Measurements from ENCODE around the gene PI4KA.
"Not testable (repeated sequence)": the region's sequence is repeated elsewhere in the genome, so short reads cannot be mapped to it uniquely, and the experiment has no call there.

Gene PI4KA

DNA sequence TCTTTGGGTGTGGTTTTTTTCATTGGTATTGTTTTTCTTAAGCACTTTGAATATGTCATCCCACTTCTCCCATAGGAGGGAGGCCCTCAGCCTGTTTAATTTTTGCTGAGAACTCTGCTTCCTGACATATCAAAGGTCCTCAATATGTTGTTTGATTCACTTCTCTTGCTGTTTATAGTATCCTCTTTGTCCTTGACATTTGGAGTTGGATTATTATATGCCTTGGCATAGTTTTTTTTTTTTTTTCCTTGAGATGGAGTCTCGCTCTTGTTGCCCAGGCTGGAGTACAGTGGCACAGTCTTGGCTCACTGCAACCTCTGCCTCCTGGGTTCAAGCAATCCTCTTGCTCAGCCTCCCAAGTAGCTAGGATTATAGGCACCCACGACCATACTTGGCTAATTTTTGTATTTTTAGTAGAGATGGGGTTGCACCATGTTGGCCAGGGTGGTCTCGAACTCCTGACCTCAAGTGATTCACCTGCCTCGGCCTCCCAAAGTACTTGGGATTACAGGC lies 196.0 kb downstream of the PI4KA start:
- DNase-seq: not testable (repeated sequence)

DNA sequence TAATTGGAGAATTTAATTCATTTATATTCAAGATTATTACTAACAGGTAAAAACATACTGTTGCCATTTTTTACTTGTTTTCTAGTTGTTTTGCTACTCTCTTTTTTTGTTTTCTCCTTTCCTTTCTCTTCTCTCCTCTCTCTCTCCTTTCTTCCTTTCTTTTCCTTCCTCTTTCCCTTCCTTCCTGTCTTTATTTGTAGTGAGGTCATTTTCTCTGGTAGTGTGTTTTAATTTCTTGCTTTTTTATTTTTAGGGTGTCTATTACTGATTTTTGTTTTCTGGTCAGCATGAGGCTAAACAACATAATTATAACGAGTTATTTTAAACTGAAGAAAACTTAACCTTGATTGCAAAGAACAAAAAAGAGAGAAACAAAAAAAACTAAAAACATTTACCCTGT lies 197.1 kb downstream of the PI4KA start:
- no peak for DNase-seq

GRCh38 chr22:20660441-20661054 lies 198.1 kb downstream of the PI4KA start:
- DNase-seq: no peak

DNA sequence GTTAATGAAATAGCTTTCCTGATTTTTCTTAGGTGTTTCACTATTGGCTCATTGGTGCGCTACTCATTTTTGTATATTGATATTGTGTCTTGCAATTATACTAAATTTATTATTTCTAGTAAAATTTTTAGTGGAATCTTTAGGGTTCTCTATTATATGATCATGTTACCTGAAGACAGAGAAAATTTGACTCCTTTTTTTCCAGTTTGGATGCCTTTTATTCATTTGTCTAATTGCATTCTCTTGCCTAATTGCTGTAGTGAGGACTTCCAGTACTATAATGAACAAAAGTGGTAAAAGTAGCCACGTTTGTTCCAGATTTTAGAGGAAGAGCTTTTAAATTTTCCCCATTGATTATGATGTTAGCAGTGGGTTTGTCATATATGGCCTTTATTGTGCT lies 198.7 kb downstream of the PI4KA start:
- DNase-seq: no peak

- no peak for DNase-seq
Measured at GRCh38 chr22:20659258-20659657, 199.4 kb downstream of the PI4KA start.

DNA sequence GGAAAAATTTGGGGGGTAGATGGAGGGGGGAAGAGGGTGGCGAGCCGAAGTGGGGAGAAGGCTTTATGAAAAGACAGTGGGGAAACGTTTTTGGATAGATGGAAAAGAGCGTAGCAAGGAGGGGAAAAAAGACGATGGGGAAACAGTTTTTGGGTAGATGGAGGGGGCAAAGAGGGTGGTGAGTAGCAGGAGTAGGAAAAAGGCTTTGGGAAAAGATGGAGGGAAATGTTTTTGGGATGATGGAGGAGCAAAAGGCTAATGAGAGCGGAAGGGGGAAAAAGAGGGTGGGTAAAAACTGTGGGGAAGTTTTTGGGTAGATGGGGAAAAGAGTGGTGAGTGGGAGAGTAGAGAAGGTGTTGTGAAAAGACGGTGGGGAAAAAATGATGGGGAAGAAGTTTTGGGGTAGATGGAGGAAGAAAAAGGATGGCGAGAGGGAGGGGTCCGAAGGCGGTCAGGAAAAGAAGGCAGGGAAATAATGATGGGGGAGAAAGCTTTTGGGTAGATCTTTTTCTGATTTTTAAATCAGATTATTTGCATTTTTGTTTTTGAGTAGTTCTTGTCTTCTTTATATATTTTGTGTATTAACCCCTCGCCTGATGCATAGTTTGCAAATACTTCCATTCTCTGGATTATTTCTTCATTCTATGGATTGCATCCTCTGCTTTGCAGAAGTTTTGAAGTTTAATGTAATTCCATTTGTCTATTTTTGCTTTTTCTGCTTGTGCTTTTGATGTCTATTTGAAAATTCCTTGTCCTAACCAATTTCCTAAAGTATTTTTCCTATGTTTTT lies 200.0 kb downstream of the PI4KA start:
- DNase-seq: no peak

DNA sequence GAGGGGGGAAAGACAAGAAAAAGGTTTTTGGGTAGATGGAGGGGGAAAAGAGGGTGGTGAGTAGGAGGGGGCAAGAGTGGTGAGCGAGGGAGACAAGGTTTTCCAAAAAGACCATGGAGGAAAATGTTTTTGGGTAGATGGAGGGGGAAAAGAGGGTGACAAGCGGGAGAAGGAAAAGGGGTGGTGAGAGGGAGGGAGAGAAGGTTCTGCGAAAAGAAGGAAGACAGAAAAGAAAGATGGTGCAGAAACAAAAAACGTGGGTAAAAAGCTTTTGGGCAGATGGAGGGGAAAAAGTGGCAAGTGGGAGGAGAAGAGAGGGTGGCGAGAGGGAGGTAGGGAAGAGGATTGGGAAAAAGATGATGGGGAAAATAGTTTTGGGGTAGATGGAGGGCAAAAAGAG lies 200.6 kb downstream of the PI4KA start:
- DNase-seq: no peak
